H1 (cell line): ENCODE measurements around the gene MIB2. TPM values are rescaled to one million over a fixed set of nuclear protein-coding genes. Genes with fewer than 3 reads are reported as not detected.

ENCODE experiments used
- CTCF ChIA-PET: fragments of 300-600 bp; sonication (Branson Sonifier 250); formaldehyde crosslinking; loops from one replicate; lab custom pipeline; 2021; ENCODE audit not compliant: partially characterized antibody; lab: Charles Lee
- POLR2A ChIA-PET: fragments of 300-600 bp; sonication (Branson Sonifier 250); formaldehyde crosslinking; loops from one replicate; lab custom pipeline; 2021; ENCODE audit warnings: inconsistent platforms; ENCODE audit not compliant: partially characterized antibody; lab: Charles Lee
- DNase-seq, 2 experiments: peaks; one replicate each; pipeline versions ENCODE4 v3.0.0 to v3.0.0-alpha.2; 2010 to 2022; ENCODE audit warnings: low spot score in 2 of 2, low read depth in 1 of 2, mixed read lengths in 1 of 2
- FAIRE-seq: peaks from 2 replicates; lab custom pipeline; 2011; peaks lifted over from hg19 to GRCh38; lab: Jason Lieb, UNC
- H2AFZ ChIP-seq: 2 replicates; pipeline ENCODE4 v1.8.1; 2012; ENCODE audit warnings: low read length, inconsistent platforms
- H2AK5ac ChIP-seq: 2 replicates; pipeline ENCODE4 v1.6.1; 2013; ENCODE audit warnings: low read depth, low read length
- H2BK120ac ChIP-seq: replicated peaks from 2 replicates; pipeline ENCODE3; 2013; ENCODE audit warnings: low read depth, low read length, inconsistent platforms
- H2BK12ac ChIP-seq: 2 replicates; pipeline ENCODE4 v1.6.1; 2013; ENCODE audit warnings: low read depth, low read length
- H2BK15ac ChIP-seq: 2 replicates; pipeline ENCODE4 v1.6.1; 2013; ENCODE audit warnings: low read length
- H2BK20ac ChIP-seq: 2 replicates; pipeline ENCODE4 v1.6.1; 2013; ENCODE audit warnings: low read length
- H2BK5ac ChIP-seq: 2 replicates; pipeline ENCODE4 v1.6.1; 2013; ENCODE audit warnings: low read depth, low read length
- H3K14ac ChIP-seq: 2 replicates; pipeline ENCODE4 v1.6.1; 2013; ENCODE audit warnings: inconsistent platforms; ENCODE audit not compliant: insufficient read length
- H3K18ac ChIP-seq: 2 replicates; pipeline ENCODE4 v1.6.1; 2013; ENCODE audit warnings: low read length; ENCODE audit errors: extremely low read depth
- H3K23ac ChIP-seq: 2 replicates; pipeline ENCODE4 v1.6.1; 2013; ENCODE audit warnings: inconsistent platforms; ENCODE audit not compliant: insufficient read length
- H3K23me2 ChIP-seq: 2 replicates; pipeline ENCODE4 v1.6.1; 2013; ENCODE audit warnings: low read depth, low read length
- H3K27ac ChIP-seq: 2 replicates; pipeline ENCODE4 v1.6.1; 2011; ENCODE audit warnings: low read depth, low read length, inconsistent platforms
- H3K27me3 ChIP-seq, 4 experiments: replicated peaks in 1 of 4; 1 replicate in 1 of 4; 2 replicates in 3 of 4; pipeline versions ENCODE4 v1.6.1 to v1.8.1; 2011 to 2013; ENCODE audit warnings: low read length in 3 of 4, mild to moderate bottlenecking in 3 of 4, inconsistent platforms in 2 of 4, mixed read lengths in 2 of 4, moderate library complexity in 1 of 4; ENCODE audit not compliant: control insufficient read depth in 3 of 4, insufficient read depth in 3 of 4; ENCODE audit errors: extremely low read depth in 1 of 4
- H3K36me3 ChIP-seq, 4 experiments: 2 replicates each; pipeline versions ENCODE4 v1.6.1 to v1.8.1; 2011 to 2013; ENCODE audit warnings: mild to moderate bottlenecking in 4 of 4, low read length in 3 of 4, moderate library complexity in 2 of 4, control low read depth in 1 of 4, inconsistent platforms in 1 of 4; ENCODE audit not compliant: insufficient read depth in 4 of 4, control insufficient read depth in 2 of 4
- H3K4ac ChIP-seq: replicated peaks from 2 replicates; pipeline ENCODE3; 2013; ENCODE audit warnings: low read length, low read depth, mixed read lengths, inconsistent platforms; ENCODE audit not compliant: insufficient read length
- H3K4me1 ChIP-seq, 4 experiments: replicated peaks in 1 of 4; 1 replicate in 1 of 4; 2 replicates in 3 of 4; pipeline versions ENCODE4 v1.6.1 to v1.8.1; 2011 to 2013; ENCODE audit warnings: low read length in 3 of 4, inconsistent platforms in 2 of 4, mixed read lengths in 1 of 4; ENCODE audit not compliant: insufficient read depth in 4 of 4, control insufficient read depth in 3 of 4
- H3K4me2 ChIP-seq, 2 experiments: 2 replicates each; pipeline versions ENCODE4 v1.6.1 to v1.8.1; 2011 to 2013; ENCODE audit warnings: low read depth in 2 of 2, low read length in 2 of 2, control low read depth in 1 of 2, inconsistent platforms in 1 of 2, mild to moderate bottlenecking in 1 of 2; ENCODE audit not compliant: insufficient read depth in 1 of 2
- H3K4me3 ChIP-seq, 4 experiments: fragments of 200-600, 300-600 bp in 1 of 4; sonication (generic), shearing (Covaris generic), sonication (Bioruptor Twin) in 1 of 4; 2 replicates each; pipeline versions ENCODE4 v1.5.1 to v1.8.1; 2011 to 2016; ENCODE audit warnings: low read length in 4 of 4, low read depth in 3 of 4, control low read depth in 2 of 4, inconsistent platforms in 2 of 4, mild to moderate bottlenecking in 2 of 4, mixed read lengths in 1 of 4, moderate library complexity in 1 of 4; ENCODE audit not compliant: insufficient read depth in 2 of 4; ENCODE audit errors: extremely low read depth in 1 of 4
- H3K56ac ChIP-seq: replicated peaks from 2 replicates; pipeline ENCODE3; 2013; ENCODE audit warnings: low read depth, mild to moderate bottlenecking, mixed read lengths, low read length, inconsistent platforms; ENCODE audit not compliant: insufficient read length
- H3K79me1 ChIP-seq: 2 replicates; pipeline ENCODE4 v1.6.1; 2013; ENCODE audit warnings: low read depth, low read length, control low read depth
- H3K79me2 ChIP-seq, 2 experiments: 2 replicates each; pipeline versions ENCODE4 v1.6.1 to v1.8.1; 2012 to 2013; ENCODE audit warnings: low read length in 2 of 2, mild to moderate bottlenecking in 2 of 2, inconsistent platforms in 1 of 2; ENCODE audit not compliant: insufficient read depth in 2 of 2, control insufficient read depth in 1 of 2
- H3K9ac ChIP-seq, 4 experiments: replicated peaks in 1 of 4; 1 replicate in 1 of 4; 2 replicates in 3 of 4; pipeline versions ENCODE4 v1.6.1 to v1.8.1; 2011 to 2013; ENCODE audit warnings: low read depth in 3 of 4, low read length in 3 of 4, control low read depth in 2 of 4, mild to moderate bottlenecking in 2 of 4, moderate library complexity in 2 of 4, inconsistent platforms in 1 of 4; ENCODE audit errors: extremely low read depth in 1 of 4
- H3K9me3 ChIP-seq, 2 experiments: 2 replicates each; pipeline versions ENCODE4 v1.6.1 to v1.8.1; 2012 to 2013; ENCODE audit warnings: mild to moderate bottlenecking in 2 of 2, moderate library complexity in 2 of 2, control low read depth in 1 of 2, inconsistent platforms in 1 of 2, low read depth in 1 of 2, low read length in 1 of 2, mixed read lengths in 1 of 2; ENCODE audit not compliant: insufficient read depth in 2 of 2
- H4K20me1 ChIP-seq, 2 experiments: replicated peaks in 1 of 2; 2 replicates each; pipeline versions ENCODE3 to v1.8.1; 2011 to 2013; ENCODE audit warnings: inconsistent platforms in 2 of 2, low read length in 2 of 2, mild to moderate bottlenecking in 1 of 2; ENCODE audit not compliant: insufficient read depth in 2 of 2, control insufficient read depth in 1 of 2
- H4K5ac ChIP-seq: 2 replicates; pipeline ENCODE4 v1.6.1; 2013; ENCODE audit warnings: low read length, low read depth, mixed read lengths, inconsistent platforms; ENCODE audit not compliant: insufficient read length
- H4K8ac ChIP-seq: 2 replicates; pipeline ENCODE4 v1.8.0; 2013; ENCODE audit warnings: mild to moderate bottlenecking, moderate library complexity, low read length, inconsistent platforms; ENCODE audit not compliant: insufficient read depth; ENCODE audit errors: extremely low read depth
- H4K91ac ChIP-seq: replicated peaks from 2 replicates; pipeline ENCODE3; 2013; ENCODE audit warnings: low read length, mixed read lengths, inconsistent platforms; ENCODE audit not compliant: insufficient read length
- BACH1 ChIP-seq: IDR thresholded peaks from 2 replicates; pipeline ENCODE4 v1.6.1; 2012; ENCODE audit warnings: low read length, improper control_type of control experiment
- BRCA1 ChIP-seq: IDR thresholded peaks from 2 replicates; pipeline ENCODE4 v1.6.1; 2012; ENCODE audit warnings: low read depth, low read length, improper control_type of control experiment
- CBX5 ChIP-seq: fragments of 300-800, 300-1000 bp; sonication (generic); IDR thresholded peaks from 2 replicates; pipeline ENCODE4 v1.7.1; 2016; ENCODE audit warnings: antibody characterized with exemption, low read length, low read depth
- EZH2 ChIP-seq: fragments of 200-600 bp; sonication (generic); IDR thresholded peaks from 2 replicates; pipeline ENCODE4 v1.7.1; 2012; ENCODE audit warnings: low read depth, mild to moderate bottlenecking, moderate library complexity, low read length, inconsistent platforms; ENCODE audit not compliant: severe bottlenecking
- HDAC2 ChIP-seq, 2 experiments: fragments of 300-600 bp in 1 of 2; sonication (generic) in 1 of 2; IDR thresholded peaks; 2 replicates each; pipeline ENCODE4 v1.6.1; 2011 to 2012; ENCODE audit warnings: low read depth in 2 of 2, low read length in 2 of 2, mild to moderate bottlenecking in 2 of 2, moderate library complexity in 2 of 2, borderline replicate concordance in 1 of 2, inconsistent platforms in 1 of 2
- NANOG ChIP-seq: IDR thresholded peaks from 2 replicates; pipeline ENCODE4 v1.6.1; 2011; ENCODE audit warnings: low read length, low read depth, mild to moderate bottlenecking, inconsistent platforms; ENCODE audit not compliant: insufficient read depth, poor library complexity, severe bottlenecking
- RNF2 ChIP-seq: fragments of 200-900, 300-1000 bp; sonication (generic); IDR thresholded peaks from 2 replicates; pipeline ENCODE4 v1.7.1; 2016; ENCODE audit warnings: borderline replicate concordance, low read depth, mild to moderate bottlenecking, antibody characterized with exemption, low read length; ENCODE audit not compliant: poor library complexity, severe bottlenecking; ENCODE audit errors: missing control alignments
- RXRA ChIP-seq: IDR thresholded peaks from 2 replicates; pipeline ENCODE4 v1.6.1; 2011; ENCODE audit warnings: low read depth, mild to moderate bottlenecking, low read length, moderate library complexity; ENCODE audit not compliant: insufficient read depth
- SP4 ChIP-seq: IDR thresholded peaks from 2 replicates; pipeline ENCODE4 v1.6.1; 2012; ENCODE audit warnings: low read length, inconsistent platforms
- SRF ChIP-seq: IDR thresholded peaks from 2 replicates; pipeline ENCODE4 v1.6.1; 2011; ENCODE audit warnings: mild to moderate bottlenecking, low read depth, low read length, moderate library complexity
- TEAD4 ChIP-seq: IDR thresholded peaks from 2 replicates; pipeline ENCODE4 v1.6.1; 2012; ENCODE audit warnings: low read depth, low read length, inconsistent platforms, mixed read lengths
- USF2 ChIP-seq: IDR thresholded peaks from 2 replicates; pipeline ENCODE4 v1.6.1; 2011; ENCODE audit warnings: low read length, improper control_type of control experiment
- WGBS, 2 experiments: shearing (Covaris generic) in 1 of 2; methylation state at CpG; one replicate each; pipeline versions ENCODE4 v1.1.6 to v1.1.7; 2013 to 2015; ENCODE audit warnings: low lambda C conversion rate in 2 of 2, mixed read lengths in 2 of 2, inconsistent platforms in 1 of 2, low coverage in 1 of 2, missing lambda C conversion rate in 1 of 2; ENCODE audit not compliant: insufficient replicate concordance in 2 of 2, insufficient coverage in 1 of 2, insufficient read length in 1 of 2; ENCODE audit errors: extremely low coverage in 1 of 2, missing lambda C conversion rate in 1 of 2; 5-methylcytosine and 5-hydroxymethylcytosine counted together
- polyA plus RNA-seq, 7 experiments: library from polyadenylated mRNA; depleted of rRNA in 3 of 7; stranded (reverse) in 5 of 7; unstranded in 2 of 7; fragments of >200 nt in 5 of 7; fragments of 200-250 nt in 2 of 7; gene quantifications; 1 replicate in 5 of 7; 2 replicates in 1 of 7; 4 replicates in 1 of 7; pipeline versions ENCODE4 v1.2.1 to v1.2.3, GENCODE V29; 2011 to 2013; ENCODE audit warnings: missing spikeins in 2 of 7, mixed read lengths in 2 of 7
- total RNA-seq: library from RNA; stranded (reverse); fragmentation: NEBNext Ultra II Directional; extraction: Animal tissue kit (Norgen Biotek cat#: 25700); gene quantifications from 2 replicates; pipeline ENCODE4 v1.2.1, GENCODE V29; 2021

MIB2 gene
- total and polyA plus RNA-seq, 2 of the 8 experiments (the other 6 are each of a cell fraction or from before 2014, with no cell fraction given), result 32.5 to 60.0 TPM

- Histone ChIP-seq H3K79me2 (peaks cover 0 to 13% of the 10 kb centered on the region in 2 experiments; a peak in 2 of 4 replicates), H2BK20ac (no peak overlapping the region), H2AFZ (no peak overlapping the region), H3K4me3 (no peak overlapping the region), H4K91ac (no peak overlapping the region), H3K36me3 (no peaks in the 10 kb centered on the region), H2BK15ac (no peak overlapping the region), H4K8ac (no peak overlapping the region), H3K79me1 (peaks cover 3% of the 10 kb centered on the region), H2AK5ac (no peak overlapping the region), H3K14ac (no peak overlapping the region), H3K23me2 (peaks cover 6% of the 10 kb centered on the region; the same call in 1 of the 2 replicates), H3K4me2 (no peak overlapping the region), H3K9me3 (no peaks in the 10 kb centered on the region), H3K18ac (no peak overlapping the region), H4K20me1 (peaks cover 6 to 25% of the 10 kb centered on the region in 2 experiments), H3K4ac (no peak overlapping the region), H3K9ac (no peak overlapping the region), H3K23ac (no peak overlapping the region), H3K56ac (no peak overlapping the region), H2BK12ac (no peak overlapping the region), H3K27me3 (no peaks in the 10 kb centered on the region; a peak in 1 of 7 replicates), H2BK120ac (no peak overlapping the region), H4K5ac (no peak overlapping the region), H2BK5ac (no peak overlapping the region), H3K4me1 (peaks cover 0 to 13% (median 5%) of the 10 kb centered on the region in 4 experiments; a peak in 5 of 7 replicates), H3K27ac (no peak overlapping the region)
- DNase-seq (no peak), FAIRE-seq (no peak)
- POLR2A ChIA-PET, result interaction anchor here (1.0 to 4.6 kb wide), 3 partner anchors 9 to 12 kb away, joined by 3 to 34 read pairs (median 11); partner anchors contain the start of gene MMP23B
- CTCF ChIA-PET, result interaction anchor here (1.0 to 1.4 kb wide), 3 partner anchors 67 to 249 kb away, joined by 3 to 4 read pairs (median 3); no protein-coding TSS in a partner anchor
- 86% methylated on average over 6 of the region's 6 CpGs; no CpG with 5 or more reads in 1 of the 2 experiments for WGBS, 2 experiments
- TF ChIP-seq TEAD4 (no peak), HDAC2 (IDR thresholded peaks at IDR 0.05; ENCODE audit: borderline replicate concordance in 1 of 2, low read depth in 2 of 2, low read length in 2 of 2) (no peak), EZH2 (no peak), USF2 (no peak), BRCA1 (no peak), CBX5 (no peak), RXRA (no peak), SRF (no peak), SP4 (no peak), NANOG (no peak), RNF2 (no peak), BACH1 (no peak)
These were observed 2.6 kb downstream of the MIB2 start for GRCh38 chr1:1617925-1618324.
